HCT116 (cell line): ENCODE results near the gene PDE6B. TPM values are rescaled to one million over a fixed set of nuclear protein-coding genes. Genes with fewer than 3 reads are reported as not detected.

Source experiments
- ATAC-seq: fragments of 200-7000 bp; cut with Tn5 transposase; 2 replicates; pipeline ENCODE4 v1.9.1; 2020; ENCODE audit warnings: mild to moderate bottlenecking, moderate library complexity
- BruUV-seq: library from RNA; stranded (reverse); fragments of 400-500 nt; replicated peaks from 2 replicates; lab custom pipeline; 2021; lab: Mats Ljungman, UMichigan
- CTCF ChIA-PET: fragments of 300-600 bp; sonication (Branson Sonifier 250); formaldehyde crosslinking; loops from one replicate; lab custom pipeline; 2021; ENCODE audit warnings: antibody characterized with exemption; lab: Charles Lee
- POLR2A ChIA-PET: fragments of 300-600, 350-600 bp; sonication (Branson Sonifier 250); formaldehyde crosslinking; loops from one replicate; lab custom pipeline; 2021; ENCODE audit warnings: antibody characterized with exemption; lab: Charles Lee
- RAD21 ChIA-PET, 2 experiments: fragments of 300-600 bp; sonication (Branson Sonifier 250); formaldehyde crosslinking; loops; one replicate each; lab custom pipeline; 2023; ENCODE audit warnings: low total read pairs in 2 of 2; ENCODE audit not compliant: uncharacterized antibody in 2 of 2, unreplicated experiment in 2 of 2, low non-redundant PET in 1 of 2; lab: Charles Lee
- DNase-seq: peaks from one replicate; pipeline ENCODE4 v3.0.0-alpha.2; 2010; ENCODE audit warnings: low read depth, low spot score
- H2AFZ ChIP-seq: fragments of 200-600 bp; shearing (Covaris generic), sonication (generic); 2 replicates; pipeline ENCODE4 v1.6.1; 2017; ENCODE audit warnings: low read depth, mixed run types, mixed read lengths, antibody characterized with exemption, low read length; ENCODE audit not compliant: poor library complexity, severe bottlenecking
- H3K27ac ChIP-seq: 2 replicates; pipeline ENCODE4 v1.5.1; 2012; ENCODE audit warnings: low read depth, low read length
- H3K27me3 ChIP-seq: fragments of 200-600 bp; sonication (generic); 2 replicates; pipeline ENCODE4 v1.6.1; 2016; ENCODE audit warnings: mixed run types, low read length, mixed read lengths; ENCODE audit not compliant: insufficient read depth
- H3K36me3 ChIP-seq, 2 experiments: fragments of 200-500 bp in 1 of 2; fragments of 200-600 bp in 1 of 2; sonication (Bioruptor generic) in 1 of 2; sonication (generic) in 1 of 2; 2 replicates each; pipeline versions ENCODE4 v1.5.1 to v1.6.1; 2014 to 2016; ENCODE audit warnings: low read length in 2 of 2, inconsistent platforms in 1 of 2, mixed read lengths in 1 of 2, mixed run types in 1 of 2; ENCODE audit not compliant: insufficient read depth in 2 of 2, control insufficient read depth in 1 of 2
- H3K4me1 ChIP-seq, 2 experiments: fragments of 200-600 bp in 1 of 2; sonication (generic) in 1 of 2; 2 replicates each; pipeline versions ENCODE4 v1.5.1 to v1.6.1; 2012 to 2017; ENCODE audit warnings: low read length in 2 of 2, inconsistent platforms in 1 of 2, mild to moderate bottlenecking in 1 of 2, mixed read lengths in 1 of 2, mixed run types in 1 of 2, moderate library complexity in 1 of 2; ENCODE audit not compliant: insufficient read depth in 2 of 2, control insufficient read depth in 1 of 2
- H3K4me2 ChIP-seq: fragments of 200-600 bp; sonication (generic); 2 replicates; pipeline ENCODE4 v1.6.1; 2017; ENCODE audit warnings: mixed run types, low read length, mixed read lengths
- H3K4me3 ChIP-seq, 2 experiments: fragments of 200-600 bp in 1 of 2; sonication (generic) in 1 of 2; replicated peaks in 1 of 2; 2 replicates each; pipeline ENCODE4 v1.5.1; 2011 to 2016; ENCODE audit warnings: low read length in 2 of 2, control low read depth in 1 of 2, low read depth in 1 of 2, mild to moderate bottlenecking in 1 of 2, mixed read lengths in 1 of 2, mixed run types in 1 of 2
- H3K79me2 ChIP-seq: fragments of 200-600 bp; sonication (generic); 2 replicates; pipeline ENCODE4 v1.6.1; 2017; ENCODE audit warnings: mild to moderate bottlenecking, mixed run types, low read length, moderate library complexity, mixed read lengths; ENCODE audit not compliant: insufficient read depth
- H3K9ac ChIP-seq: fragments of 200-600 bp; sonication (generic); 2 replicates; pipeline ENCODE4 v1.6.1; 2016; ENCODE audit warnings: low read length, mixed read lengths
- H3K9me2 ChIP-seq: fragments of 200-600 bp; sonication (generic), shearing (Covaris generic); 2 replicates; pipeline ENCODE4 v1.6.1; 2017; ENCODE audit warnings: mixed run types, mild to moderate bottlenecking, moderate library complexity; ENCODE audit not compliant: insufficient read depth
- H3K9me3 ChIP-seq, 2 experiments: fragments of 200-500 bp in 1 of 2; fragments of 200-600 bp in 1 of 2; sonication (Bioruptor generic) in 1 of 2; sonication (generic) in 1 of 2; 2 replicates each; pipeline ENCODE4 v1.6.1; 2014 to 2017; ENCODE audit warnings: low read length in 2 of 2, mixed read lengths in 2 of 2, inconsistent platforms in 1 of 2, low read depth in 1 of 2, mild to moderate bottlenecking in 1 of 2, mixed run types in 1 of 2, moderate library complexity in 1 of 2; ENCODE audit not compliant: control insufficient read depth in 1 of 2, insufficient read depth in 1 of 2
- H4K20me1 ChIP-seq: fragments of 200-600 bp; sonication (generic), shearing (Covaris generic); 2 replicates; pipeline ENCODE4 v1.6.1; 2017; ENCODE audit warnings: mixed run types, mild to moderate bottlenecking, moderate library complexity; ENCODE audit not compliant: insufficient read depth
- CBX3 ChIP-seq: IDR thresholded peaks from 2 replicates; pipeline ENCODE4 v1.6.1; 2012; ENCODE audit warnings: low read depth
- CEBPB ChIP-seq: IDR thresholded peaks from 2 replicates; pipeline ENCODE4 v1.6.1; 2012; ENCODE audit warnings: low read depth
- EGR1 ChIP-seq: IDR thresholded peaks from 2 replicates; pipeline ENCODE4 v1.6.1; 2012; ENCODE audit warnings: low read depth
- ELF1 ChIP-seq: IDR thresholded peaks from 2 replicates; pipeline ENCODE4 v1.6.1; 2012; ENCODE audit warnings: low read depth, borderline replicate concordance
- EZH2 ChIP-seq: fragments of 200-600 bp; sonication (generic); IDR thresholded peaks from 2 replicates; pipeline ENCODE4 v1.6.1; 2017; ENCODE audit warnings: antibody characterized with exemption, mixed run types
- EZH2phosphoT487 ChIP-seq: fragments of 200-600 bp; IDR thresholded peaks from 2 replicates; pipeline ENCODE4 v1.6.1; 2018; ENCODE audit warnings: antibody characterized with exemption, borderline replicate concordance
- FOSL1 ChIP-seq: IDR thresholded peaks from 2 replicates; pipeline ENCODE4 v1.6.1; 2012; ENCODE audit warnings: low read depth
- JUND ChIP-seq: IDR thresholded peaks from 2 replicates; pipeline ENCODE4 v1.6.1; 2012
- POLR2A ChIP-seq: IDR thresholded peaks from 2 replicates; pipeline ENCODE4 v1.7.0; 2011; ENCODE audit warnings: borderline replicate concordance; ENCODE audit not compliant: insufficient read depth, insufficient read length; ENCODE audit errors: extremely low read depth
- POLR2AphosphoS5 ChIP-seq: IDR thresholded peaks from 2 replicates; pipeline ENCODE4 v1.6.1; 2011; ENCODE audit warnings: mild to moderate bottlenecking, low read depth, low read length, moderate library complexity
- RAD21 ChIP-seq: IDR thresholded peaks from 2 replicates; pipeline ENCODE4 v1.6.1; 2012; ENCODE audit warnings: low read depth, mild to moderate bottlenecking
- SIN3A ChIP-seq: IDR thresholded peaks from 2 replicates; pipeline ENCODE4 v1.6.1; 2012; ENCODE audit warnings: low read depth
- SP1 ChIP-seq: IDR thresholded peaks from 2 replicates; pipeline ENCODE4 v1.6.1; 2012; ENCODE audit warnings: low read depth
- TCF7L2 ChIP-seq: IDR thresholded peaks from 2 replicates; pipeline ENCODE4 v1.7.0; 2011; ENCODE audit warnings: borderline replicate concordance, inconsistent platforms; ENCODE audit not compliant: insufficient read depth, insufficient read length; ENCODE audit errors: extremely low read depth
- YY1 ChIP-seq: IDR thresholded peaks from 2 replicates; pipeline ENCODE4 v1.6.1; 2011; ENCODE audit warnings: low read length, low read depth, moderate library complexity, mild to moderate bottlenecking; ENCODE audit not compliant: insufficient replicate concordance; ENCODE audit errors: extremely low read depth
- ZFX ChIP-seq: fragments of 450-650 bp; IDR thresholded peaks from 2 replicates; pipeline ENCODE4 v1.6.1; 2017
- ZNF274 ChIP-seq: fragments of 200-500 bp; sonication (Bioruptor generic); IDR thresholded peaks from 2 replicates; pipeline ENCODE4 v1.6.1; 2014; ENCODE audit warnings: mild to moderate bottlenecking, low read depth, low read length, inconsistent platforms
- intact Hi-C: fragments of 100-400 bp; cut with micrococcal nuclease; formaldehyde crosslinking; loops from 2 replicates; pipeline ENCODE4 v1.10.0; 2022
- total RNA-seq: library from RNA; stranded (reverse); gene quantifications from one replicate; pipeline ENCODE4 v1.2.1, GENCODE V29; 2021; ENCODE audit not compliant: unreplicated experiment
- TF ChIP-seq, protein P1 (sequence below): IDR thresholded peaks from 2 replicates; pipeline ENCODE4 v1.6.1; 2012
- TF ChIP-seq, protein P2 (sequence below): IDR thresholded peaks from 2 replicates; pipeline ENCODE4 v1.6.1; 2012
- TF ChIP-seq, protein P3 (sequence below), 3 experiments: fragments of 200-600 bp in 1 of 3; sonication (generic) in 1 of 3; IDR thresholded peaks in 2 of 3; conservative IDR thresholded peaks in 1 of 3; 2 replicates each; pipeline ENCODE4 v1.5.1; 2012 to 2017; ENCODE audit warnings: low read depth in 2 of 3, low read length in 2 of 3, antibody characterized with exemption in 1 of 3, borderline replicate concordance in 1 of 3, control low read depth in 1 of 3, mild to moderate bottlenecking in 1 of 3, mixed read lengths in 1 of 3, mixed run types in 1 of 3, moderate library complexity in 1 of 3; ENCODE audit not compliant: insufficient read depth in 1 of 3

Gene PDE6B
- total RNA-seq, 1 experiment from 2014 or later: not detected

GRCh38 chr4:654503-654845, 29.1 kb downstream of the PDE6B start:
- RAD21 ChIA-PET: no interaction called here
- H3K4me1 ChIP-seq: no peaks in the 10 kb centered on the region

More at GRCh38 chr4:654503-654845, 29.1 kb downstream of the PDE6B start:
- CTCF ChIA-PET: no interaction called here
- Histone ChIP-seq H3K27me3 (no peaks in the 10 kb centered on the region), H3K9me2 (no peaks in the 10 kb centered on the region), H3K79me2 (no peaks in the 10 kb centered on the region), H3K4me3 (no peak overlapping the region), H3K4me2 (no peak overlapping the region), H3K9ac (no peak overlapping the region), H3K36me3 (no peaks in the 10 kb centered on the region), H3K27ac (no peak overlapping the region), H2AFZ (no peak overlapping the region), H4K20me1 (no peaks in the 10 kb centered on the region), H3K9me3 (no peaks in the 10 kb centered on the region)
- DNase-seq (no peak), ATAC-seq (no peak)
- BruUV-seq: no TSS peak
- POLR2A ChIA-PET: no interaction called here
- intact Hi-C loops: no loop called here
- TF ChIP-seq EZH2 (no peak), ZFX (no peak), EZH2phosphoT487 (no peak), FOSL1 (no peak), ZNF274 (no peak), RAD21 (no peak), YY1 (no peak), SP1 (no peak), POLR2A (no peak), EGR1 (no peak), JUND (no peak), POLR2AphosphoS5 (no peak), CEBPB (no peak), CBX3 (no peak), TCF7L2 (no peak), ELF1 (no peak), SIN3A (no peak)
- TF ChIP-seq, protein P1, sequence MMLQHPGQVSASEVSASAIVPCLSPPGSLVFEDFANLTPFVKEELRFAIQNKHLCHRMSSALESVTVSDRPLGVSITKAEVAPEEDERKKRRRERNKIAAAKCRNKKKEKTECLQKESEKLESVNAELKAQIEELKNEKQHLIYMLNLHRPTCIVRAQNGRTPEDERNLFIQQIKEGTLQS: no peak
- TF ChIP-seq, protein P2, sequence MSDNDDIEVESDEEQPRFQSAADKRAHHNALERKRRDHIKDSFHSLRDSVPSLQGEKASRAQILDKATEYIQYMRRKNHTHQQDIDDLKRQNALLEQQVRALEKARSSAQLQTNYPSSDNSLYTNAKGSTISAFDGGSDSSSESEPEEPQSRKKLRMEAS: no peak
- TF ChIP-seq, protein P3, sequence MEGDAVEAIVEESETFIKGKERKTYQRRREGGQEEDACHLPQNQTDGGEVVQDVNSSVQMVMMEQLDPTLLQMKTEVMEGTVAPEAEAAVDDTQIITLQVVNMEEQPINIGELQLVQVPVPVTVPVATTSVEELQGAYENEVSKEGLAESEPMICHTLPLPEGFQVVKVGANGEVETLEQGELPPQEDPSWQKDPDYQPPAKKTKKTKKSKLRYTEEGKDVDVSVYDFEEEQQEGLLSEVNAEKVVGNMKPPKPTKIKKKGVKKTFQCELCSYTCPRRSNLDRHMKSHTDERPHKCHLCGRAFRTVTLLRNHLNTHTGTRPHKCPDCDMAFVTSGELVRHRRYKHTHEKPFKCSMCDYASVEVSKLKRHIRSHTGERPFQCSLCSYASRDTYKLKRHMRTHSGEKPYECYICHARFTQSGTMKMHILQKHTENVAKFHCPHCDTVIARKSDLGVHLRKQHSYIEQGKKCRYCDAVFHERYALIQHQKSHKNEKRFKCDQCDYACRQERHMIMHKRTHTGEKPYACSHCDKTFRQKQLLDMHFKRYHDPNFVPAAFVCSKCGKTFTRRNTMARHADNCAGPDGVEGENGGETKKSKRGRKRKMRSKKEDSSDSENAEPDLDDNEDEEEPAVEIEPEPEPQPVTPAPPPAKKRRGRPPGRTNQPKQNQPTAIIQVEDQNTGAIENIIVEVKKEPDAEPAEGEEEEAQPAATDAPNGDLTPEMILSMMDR (IDR thresholded peaks at IDR 0.05 in 2 of 3, conservative IDR thresholded peaks at IDR 0.05 in 1 of 3; ENCODE audit: borderline replicate concordance in 1 of 3, insufficient read depth in 1 of 3, low read depth in 2 of 3, low read length in 2 of 3): no peak
